Skeletal muscle tissue (tissue), 4 donors: ENCODE data around the gene DOC2B. TPM values are rescaled to one million over a fixed set of nuclear protein-coding genes. Genes with fewer than 3 reads are reported as not detected.

Experiments
- H3K27ac ChIP-seq: one replicate; pipeline ENCODE4 v1.7.0; 2013; ENCODE audit warnings: mild to moderate bottlenecking, low read depth, low read length, inconsistent platforms
- H3K27me3 ChIP-seq, 3 donors: one replicate each; pipeline ENCODE4 v1.7.0; 2013; ENCODE audit warnings: low read length in 3 of 3; ENCODE audit not compliant: control insufficient read depth in 3 of 3, insufficient read depth in 3 of 3
- H3K36me3 ChIP-seq, 3 donors: one replicate each; pipeline ENCODE4 v1.7.0; 2013; ENCODE audit warnings: low read length in 3 of 3; ENCODE audit not compliant: control insufficient read depth in 3 of 3, insufficient read depth in 3 of 3
- H3K4me1 ChIP-seq, 3 donors: one replicate each; pipeline ENCODE4 v1.7.0; 2013; ENCODE audit warnings: low read length in 3 of 3, mild to moderate bottlenecking in 3 of 3; ENCODE audit not compliant: control insufficient read depth in 3 of 3, insufficient read depth in 3 of 3
- H3K4me3 ChIP-seq, 3 donors: one replicate each; pipeline ENCODE4 v1.7.0; 2013; ENCODE audit warnings: low read length in 3 of 3
- H3K9ac ChIP-seq, 3 donors: one replicate each; pipeline ENCODE4 v1.7.0; 2013; ENCODE audit warnings: low read length in 3 of 3, mild to moderate bottlenecking in 3 of 3, moderate library complexity in 2 of 3, low read depth in 1 of 3
- H3K9me3 ChIP-seq, 3 donors: one replicate each; pipeline ENCODE4 v1.7.0; 2013; ENCODE audit warnings: low read length in 3 of 3; ENCODE audit not compliant: control insufficient read depth in 3 of 3
- total RNA-seq: library from RNA; depleted of rRNA; stranded (reverse); fragments of >200 nt; gene quantifications from one replicate; pipeline ENCODE4 v1.2.3, GENCODE V29; 2014
- donor health status: Osteomylitis.

The DOC2B gene
- total RNA-seq, 1 donor from 2014 or later, result 2.1 TPM

DNA sequence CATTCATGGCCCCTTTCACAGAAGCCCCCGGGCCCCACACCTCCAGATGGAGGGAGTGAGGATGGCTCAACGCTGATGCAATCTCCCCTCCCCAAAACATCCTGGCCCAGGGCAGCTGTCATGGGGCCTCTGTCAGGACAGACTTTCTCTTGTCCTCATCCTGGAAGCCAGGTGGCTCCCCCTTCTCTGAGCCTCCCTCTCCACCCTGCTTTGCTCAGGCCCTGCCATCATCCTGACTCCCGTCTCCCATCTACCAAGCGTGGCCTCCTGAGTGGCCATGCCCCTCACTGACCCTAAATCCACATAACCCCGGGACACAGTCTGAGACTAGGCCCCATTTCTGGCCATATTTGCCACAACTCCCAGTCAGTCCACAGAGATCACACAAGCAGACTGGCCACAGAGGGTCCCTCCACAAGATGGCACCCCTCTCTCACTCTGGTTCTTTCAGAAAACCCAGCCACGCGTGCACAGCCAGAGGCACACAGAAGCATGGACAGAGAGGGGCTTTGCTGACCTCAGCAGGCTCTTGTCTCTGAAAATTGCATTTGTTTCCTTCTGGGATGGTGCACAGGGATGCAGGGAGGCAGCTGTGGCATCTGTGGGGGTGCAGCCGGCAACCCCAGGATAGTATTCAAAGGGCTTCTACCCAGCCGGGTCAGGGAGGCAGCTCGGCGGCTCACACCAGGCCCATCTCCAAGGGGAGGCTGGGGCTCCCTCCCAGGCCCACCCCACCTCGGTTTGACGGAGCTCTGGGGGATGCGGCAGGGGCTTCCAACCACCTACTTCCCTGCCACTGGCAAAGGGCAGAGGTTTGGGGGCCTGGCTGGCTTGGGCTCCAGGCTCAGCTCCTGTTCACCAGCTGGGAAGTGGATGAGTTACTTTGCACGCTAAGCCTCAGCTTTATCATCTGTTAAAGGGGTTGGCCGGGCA is 16.9 kb downstream of the DOC2B start:
- Histone ChIP-seq H3K4me3 (no peak overlapping the region), H3K27ac (no peak overlapping the region), H3K27me3 (no peaks in the 10 kb centered on the region), H3K4me1 (no peaks in the 10 kb centered on the region), H3K9me3 (no peaks in the 10 kb centered on the region), H3K9ac (no peak overlapping the region), H3K36me3 (no peaks in the 10 kb centered on the region)

DNA sequence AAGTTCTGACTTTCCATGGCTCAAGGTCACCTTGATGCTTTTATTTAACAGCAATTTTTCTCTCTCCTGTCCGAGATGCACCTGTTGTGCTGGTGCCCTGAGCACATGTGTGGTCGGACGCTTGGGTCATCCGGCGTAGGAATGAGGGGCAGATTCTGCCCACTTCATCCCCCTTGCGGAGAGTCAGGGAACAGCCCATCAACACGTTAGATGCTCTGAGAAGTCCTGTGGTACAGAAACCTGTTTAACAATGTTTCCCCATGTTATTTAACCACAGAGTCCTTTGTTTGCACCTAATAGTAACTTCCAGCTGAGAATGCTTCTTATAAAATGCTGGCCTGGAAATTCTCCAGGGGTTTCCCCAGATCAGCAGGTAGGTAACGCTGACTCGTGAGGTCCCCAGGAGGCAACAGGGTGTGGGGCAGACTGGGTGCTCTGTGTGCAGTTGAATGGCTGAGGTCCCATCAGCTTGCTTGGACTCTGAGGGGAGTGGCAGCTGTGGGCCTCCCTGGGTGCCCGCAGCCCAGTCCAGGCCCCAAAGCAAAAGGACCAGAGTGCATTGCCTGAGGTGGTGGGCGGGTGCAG is 17.8 kb downstream of the DOC2B start:
- H3K27ac ChIP-seq, result no peak overlapping the region

DNA sequence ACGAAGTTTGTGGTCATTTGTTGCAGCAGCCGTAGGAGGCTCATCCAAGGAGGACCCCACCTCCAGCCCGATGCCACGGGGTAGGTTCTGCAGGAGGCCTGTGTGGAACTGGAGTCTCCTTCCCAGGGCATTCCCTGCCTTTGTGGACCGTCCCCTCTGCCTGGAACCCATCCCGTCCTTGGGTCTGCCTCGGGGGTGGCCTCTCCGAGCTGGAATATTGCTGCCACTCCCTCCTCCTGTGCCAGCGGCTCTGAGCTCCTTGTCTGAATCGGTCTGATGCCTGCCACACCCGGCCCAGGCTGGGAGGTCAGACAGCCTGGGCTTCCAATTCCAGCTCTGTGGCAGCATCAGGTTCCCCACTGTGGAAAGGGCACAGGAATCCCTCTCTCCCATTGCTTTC is 18.8 kb downstream of the DOC2B start:
- H3K4me3 ChIP-seq, result no peak overlapping the region
- no peak overlapping the region for H3K9ac ChIP-seq
- H3K27ac ChIP-seq, result no peak overlapping the region
- H3K9me3 ChIP-seq, result no peaks in the 10 kb centered on the region
- H3K4me1 ChIP-seq, result no peaks in the 10 kb centered on the region
- peaks cover 0 to 3% (median 0%) of the 10 kb centered on the region in 3 donors for H3K27me3 ChIP-seq
- H3K36me3 ChIP-seq, result no peaks in the 10 kb centered on the region

More for the DNA sequence above, 17.8 kb downstream of the DOC2B start:
- Histone ChIP-seq H3K36me3 (no peaks in the 10 kb centered on the region), H3K9ac (no peak overlapping the region), H3K4me1 (no peaks in the 10 kb centered on the region), H3K9me3 (no peaks in the 10 kb centered on the region), H3K4me3 (no peak overlapping the region), H3K27me3 (no peaks in the 10 kb centered on the region)

DNA sequence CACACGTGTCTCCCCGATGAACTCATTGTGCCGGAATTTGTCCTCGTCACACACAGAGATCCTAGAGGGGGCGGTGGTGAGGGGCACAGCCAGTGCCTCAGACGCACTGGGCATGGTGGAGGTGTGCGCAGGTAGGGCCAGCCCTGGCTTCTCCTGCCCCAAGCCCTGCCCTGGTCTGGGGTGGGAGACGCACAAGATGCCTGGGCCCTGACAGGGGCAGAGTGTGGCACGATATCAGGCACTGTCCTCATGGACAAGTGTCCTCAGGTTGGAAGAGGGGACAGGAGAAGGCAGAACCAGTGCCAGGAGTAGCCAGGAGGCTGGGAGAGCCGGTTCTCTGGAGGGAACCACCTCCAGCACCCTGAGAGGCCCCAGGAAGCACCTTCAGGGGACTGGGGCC is 20.0 kb downstream of the DOC2B start:
- Histone ChIP-seq H3K27me3 (peaks cover 0 to 4% (median 0%) of the 10 kb centered on the region in 3 donors), H3K9me3 (no peaks in the 10 kb centered on the region), H3K4me3 (no peak overlapping the region), H3K9ac (no peak overlapping the region), H3K36me3 (no peaks in the 10 kb centered on the region), H3K4me1 (no peaks in the 10 kb centered on the region), H3K27ac (no peak overlapping the region)

DNA sequence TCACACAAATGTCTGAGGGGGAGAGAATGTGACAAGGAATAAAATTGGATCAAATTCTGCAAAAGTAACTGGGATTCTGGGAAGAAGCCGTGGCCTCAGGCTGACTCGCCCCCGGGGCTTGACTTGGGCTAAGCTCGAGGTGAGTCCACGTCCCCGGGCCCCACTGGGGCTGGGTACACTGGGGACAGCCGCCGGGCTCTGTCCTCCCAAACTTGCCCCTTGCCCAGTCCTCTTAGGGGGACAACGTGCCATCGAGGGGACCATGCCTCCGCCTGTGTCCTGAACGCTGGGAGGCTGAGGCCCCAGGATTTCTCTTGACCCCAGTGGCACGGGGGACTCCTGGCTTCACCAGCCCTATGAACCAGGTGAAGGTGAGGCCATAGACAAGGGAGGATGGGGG is 21.1 kb downstream of the DOC2B start:
- no peak overlapping the region for H3K4me3 ChIP-seq

DNA sequence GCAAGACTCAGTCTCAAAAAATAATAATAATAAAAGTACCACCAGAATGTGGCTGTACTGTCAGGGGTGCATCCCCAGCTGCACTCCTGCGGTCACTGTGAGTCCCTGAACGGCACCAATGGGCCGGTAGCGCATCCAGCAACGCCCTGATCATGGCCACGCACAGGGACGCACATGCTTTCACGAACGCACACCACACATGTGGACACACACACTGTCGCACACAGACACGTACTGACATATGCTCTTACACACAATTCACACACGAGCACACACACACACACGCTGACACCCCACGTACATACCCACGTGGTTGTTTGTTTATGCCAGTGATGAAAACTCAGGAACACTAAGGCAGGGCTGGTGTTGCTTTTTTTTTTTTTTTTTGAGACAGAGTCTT is 21.8 kb downstream of the DOC2B start:
- H3K9me3 ChIP-seq, result no peaks in the 10 kb centered on the region
- peaks cover 0 to 7% (median 0%) of the 10 kb centered on the region in 3 donors for H3K27me3 ChIP-seq
- H3K27ac ChIP-seq, result no peak overlapping the region
- no peak overlapping the region for H3K4me3 ChIP-seq
- no peak overlapping the region for H3K9ac ChIP-seq
- no peaks in the 10 kb centered on the region for H3K36me3 ChIP-seq
- H3K4me1 ChIP-seq, result no peaks in the 10 kb centered on the region

More for the DNA sequence above, 21.1 kb downstream of the DOC2B start:
- Histone ChIP-seq H3K4me1 (no peaks in the 10 kb centered on the region), H3K9ac (no peak overlapping the region), H3K9me3 (no peaks in the 10 kb centered on the region), H3K27ac (no peak overlapping the region), H3K27me3 (peaks cover 0 to 7% (median 0%) of the 10 kb centered on the region in 3 donors), H3K36me3 (no peaks in the 10 kb centered on the region)

DNA sequence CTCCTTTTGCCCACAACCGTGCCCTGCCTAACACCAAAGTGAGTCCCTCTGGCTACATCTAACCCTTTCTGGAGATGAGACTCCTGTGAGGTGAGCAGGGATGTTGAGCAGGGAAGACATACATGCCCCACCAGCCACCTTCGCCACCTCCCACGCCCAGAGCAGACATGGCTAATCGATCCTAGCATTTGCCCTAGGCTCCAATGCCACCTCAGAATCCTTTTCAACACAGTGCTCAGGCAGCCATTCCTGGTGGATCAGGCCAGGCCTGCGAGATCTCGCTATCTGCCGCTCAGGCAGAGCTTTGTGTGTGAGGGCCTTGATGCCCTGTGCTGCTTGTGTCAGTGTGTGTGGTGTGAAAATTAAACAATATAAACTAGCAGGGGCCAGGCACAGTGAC is 23.1 kb downstream of the DOC2B start:
- H3K27ac ChIP-seq, result no peak overlapping the region
- no peak overlapping the region for H3K9ac ChIP-seq
- H3K27me3 ChIP-seq, result peaks cover 0 to 7% (median 0%) of the 10 kb centered on the region in 3 donors
- H3K4me3 ChIP-seq, result no peak overlapping the region
- H3K36me3 ChIP-seq, result no peaks in the 10 kb centered on the region
- H3K4me1 ChIP-seq, result no peaks in the 10 kb centered on the region
- no peaks in the 10 kb centered on the region for H3K9me3 ChIP-seq

DNA sequence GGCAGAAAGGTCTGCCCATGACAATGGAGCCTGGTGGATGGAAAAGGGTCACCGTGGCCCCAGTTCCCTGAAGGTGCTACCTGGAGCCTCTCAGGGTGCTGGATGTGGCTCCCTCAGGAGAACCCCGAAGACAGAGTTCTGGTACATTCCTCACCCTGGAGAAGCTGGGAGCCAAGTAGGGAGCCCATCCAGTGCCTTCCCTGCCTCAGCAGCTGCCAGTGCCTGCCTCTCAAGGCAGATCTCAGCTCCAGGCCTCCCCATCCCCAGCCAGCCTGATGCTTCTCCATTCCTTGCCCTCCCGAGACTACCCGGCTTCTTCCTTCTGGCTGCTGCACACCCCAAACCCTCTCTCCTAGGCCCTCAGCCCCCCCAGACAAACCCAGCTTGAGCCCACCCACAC is 23.5 kb downstream of the DOC2B start:
- Histone ChIP-seq H3K9me3 (no peaks in the 10 kb centered on the region), H3K27ac (no peak overlapping the region), H3K36me3 (no peaks in the 10 kb centered on the region), H3K4me1 (no peaks in the 10 kb centered on the region), H3K9ac (no peak overlapping the region), H3K4me3 (no peak overlapping the region), H3K27me3 (peaks cover 0 to 7% (median 0%) of the 10 kb centered on the region in 3 donors)

DNA sequence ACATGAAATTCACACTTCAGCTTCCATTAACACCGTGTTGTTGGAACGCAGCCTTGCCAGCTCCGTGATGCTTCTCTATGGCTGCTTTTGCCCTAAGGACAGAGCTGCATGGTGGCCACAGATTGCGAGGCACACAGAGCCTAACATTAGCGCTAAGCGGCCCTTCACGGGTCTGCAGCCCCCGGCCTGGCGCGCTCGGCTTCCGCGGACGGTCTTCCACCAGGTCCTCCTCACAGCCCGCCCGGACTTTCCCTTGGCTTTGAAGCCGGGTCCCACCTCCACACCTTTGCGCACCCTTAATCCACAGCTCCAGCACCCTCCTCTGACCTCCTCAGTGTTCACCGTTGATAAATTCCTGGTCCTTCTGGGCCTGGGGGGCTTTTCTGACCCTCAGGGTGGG is 24.5 kb downstream of the DOC2B start:
- Histone ChIP-seq H3K4me3 (no peak overlapping the region), H3K9me3 (no peaks in the 10 kb centered on the region), H3K27me3 (peaks cover 0 to 7% (median 0%) of the 10 kb centered on the region in 3 donors), H3K4me1 (no peaks in the 10 kb centered on the region), H3K36me3 (no peaks in the 10 kb centered on the region), H3K27ac (no peak overlapping the region), H3K9ac (no peak overlapping the region)

DNA sequence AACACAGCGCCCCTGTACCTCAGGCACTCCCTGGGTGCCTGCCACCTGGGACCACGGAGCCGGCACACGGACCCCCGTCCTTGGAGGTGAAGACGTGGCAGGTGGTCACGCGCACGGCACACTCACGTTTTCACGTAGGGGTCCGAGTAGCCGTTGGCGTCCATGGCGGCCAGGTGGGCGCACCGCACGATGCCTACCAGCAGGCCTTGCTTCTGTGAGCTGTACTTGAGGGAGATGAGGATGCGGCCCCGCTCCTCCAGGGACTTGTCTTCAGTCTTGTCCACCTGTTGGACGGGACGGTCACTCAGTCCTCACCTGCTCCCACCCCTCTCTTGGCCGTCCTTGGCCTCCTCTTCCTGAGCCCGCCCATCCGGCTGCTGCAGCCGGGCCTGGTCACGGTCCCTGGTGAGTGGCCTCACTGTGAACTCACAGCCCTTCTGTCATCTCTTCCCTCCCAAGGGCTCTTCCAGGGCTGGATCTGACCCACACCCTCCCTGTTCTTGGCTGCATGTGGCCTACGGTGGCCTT is 25.3 kb downstream of the DOC2B start:
- Histone ChIP-seq H3K36me3 (no peaks in the 10 kb centered on the region), H3K27ac (no peak overlapping the region), H3K4me3 (no peak overlapping the region), H3K4me1 (no peaks in the 10 kb centered on the region), H3K9me3 (no peaks in the 10 kb centered on the region), H3K9ac (no peak overlapping the region), H3K27me3 (peaks cover 0 to 7% (median 0%) of the 10 kb centered on the region in 3 donors)
